ENCODE measurements around the gene ATG9B.

Gene ATG9B

GRCh38 chr7:151039850-151040548, 15.7 kb upstream of the ATG9B start:
- H3K9me2 ChIP-seq (replicated peaks; ENCODE audit: low read depth, low read length): no peaks in the 10 kb centered on the region
- H3K4me2 ChIP-seq (ENCODE audit: low read depth, low read length, poor library complexity, severe bottlenecking): peak overlapping the region; percentile 65
- H2AFZ ChIP-seq (ENCODE audit: low read length): no peak overlapping the region
- H3K4me3 ChIP-seq (ENCODE audit: low read length, poor library complexity, severe bottlenecking): peak overlapping the region; percentile 25
- H3K79me2 ChIP-seq (ENCODE audit: insufficient read depth, low read length): no peaks in the 10 kb centered on the region
- H3K9me3 ChIP-seq (ENCODE audit: insufficient read depth, low read depth, low read length): no peaks in the 10 kb centered on the region
- H3F3A ChIP-seq (ENCODE audit: low read depth): peaks cover 2% of the 10 kb centered on the region; the same call in 1 of the 2 replicates
- H4K20me1 ChIP-seq (ENCODE audit: insufficient read depth, low read length, poor library complexity, severe bottlenecking): no peaks in the 10 kb centered on the region
- no peak overlapping the region for H3K9ac ChIP-seq (ENCODE audit: low read depth, low read length, poor library complexity, severe bottlenecking)
- H3K27me3 ChIP-seq (ENCODE audit: insufficient read depth, low read length, poor library complexity, severe bottlenecking): no peaks in the 10 kb centered on the region
- TF ChIP-seq EZH2phosphoT487 (IDR thresholded peaks at IDR 0.05; ENCODE audit: borderline replicate concordance) (no peak), CTCF (conservative IDR thresholded peaks at IDR 0.05; ENCODE audit: low read length) (no peak)
- H3K36me3 ChIP-seq (ENCODE audit: insufficient read depth, low read length): no peaks in the 10 kb centered on the region
- peaks cover 24% of the 10 kb centered on the region for H3K4me1 ChIP-seq (ENCODE audit: insufficient read depth, low read length, poor library complexity, severe bottlenecking)

- peaks cover 2% of the 10 kb centered on the region; the same call in 1 of the 2 replicates for H3F3A ChIP-seq (ENCODE audit: low read depth)
- H3K9me3 ChIP-seq (ENCODE audit: insufficient read depth, low read depth, low read length): no peaks in the 10 kb centered on the region
- H3K9ac ChIP-seq (ENCODE audit: low read depth, low read length, poor library complexity, severe bottlenecking): peak overlapping the region; percentile 44
- no peak for TF ChIP-seq EZH2phosphoT487 (IDR thresholded peaks at IDR 0.05; ENCODE audit: borderline replicate concordance)
- TF ChIP-seq CTCF (conservative IDR thresholded peaks at IDR 0.05; ENCODE audit: low read length): no peak
- H3K9me2 ChIP-seq (replicated peaks; ENCODE audit: low read depth, low read length): no peaks in the 10 kb centered on the region
- H2AFZ ChIP-seq (ENCODE audit: low read length): peak overlapping the region; percentile 41; the same call in 1 of the 2 replicates
- H3K27me3 ChIP-seq (ENCODE audit: insufficient read depth, low read length, poor library complexity, severe bottlenecking): no peaks in the 10 kb centered on the region
- peak overlapping the region; percentile 33 for H3K4me3 ChIP-seq (ENCODE audit: low read length, poor library complexity, severe bottlenecking)
- peak overlapping the region; percentile 65 for H3K4me2 ChIP-seq (ENCODE audit: low read depth, low read length, poor library complexity, severe bottlenecking)
- H3K4me1 ChIP-seq (ENCODE audit: insufficient read depth, low read length, poor library complexity, severe bottlenecking): peaks cover 24% of the 10 kb centered on the region
- no peaks in the 10 kb centered on the region for H3K36me3 ChIP-seq (ENCODE audit: insufficient read depth, low read length)
- no peaks in the 10 kb centered on the region for H3K79me2 ChIP-seq (ENCODE audit: insufficient read depth, low read length)
- H4K20me1 ChIP-seq (ENCODE audit: insufficient read depth, low read length, poor library complexity, severe bottlenecking): no peaks in the 10 kb centered on the region
These were observed 14.9 kb upstream of the ATG9B start for GRCh38 chr7:151038951-151039849.

- Histone ChIP-seq H3K79me2 (ENCODE audit: insufficient read depth, low read length) (no peaks in the 10 kb centered on the region), H3K9me3 (ENCODE audit: insufficient read depth, low read depth, low read length) (no peaks in the 10 kb centered on the region), H3F3A (ENCODE audit: low read depth) (peaks cover 2% of the 10 kb centered on the region; the same call in 1 of the 2 replicates), H3K9me2 (replicated peaks; ENCODE audit: low read depth, low read length) (no peaks in the 10 kb centered on the region), H3K4me1 (ENCODE audit: insufficient read depth, low read length, poor library complexity, severe bottlenecking) (peaks cover 24% of the 10 kb centered on the region), H3K36me3 (ENCODE audit: insufficient read depth, low read length) (no peaks in the 10 kb centered on the region), H3K9ac (ENCODE audit: low read depth, low read length, poor library complexity, severe bottlenecking) (no peak overlapping the region), H3K27me3 (ENCODE audit: insufficient read depth, low read length, poor library complexity, severe bottlenecking) (no peaks in the 10 kb centered on the region), H4K20me1 (ENCODE audit: insufficient read depth, low read length, poor library complexity, severe bottlenecking) (no peaks in the 10 kb centered on the region), H2AFZ (ENCODE audit: low read length) (no peak overlapping the region), H3K4me2 (ENCODE audit: low read depth, low read length, poor library complexity, severe bottlenecking) (no peak overlapping the region), H3K4me3 (ENCODE audit: low read length, poor library complexity, severe bottlenecking) (no peak overlapping the region)
- no peak for TF ChIP-seq CTCF (conservative IDR thresholded peaks at IDR 0.05; ENCODE audit: low read length)
- no peak for TF ChIP-seq EZH2phosphoT487 (IDR thresholded peaks at IDR 0.05; ENCODE audit: borderline replicate concordance)
These were observed 11.6 kb upstream of the ATG9B start for GRCh38 chr7:151035902-151036301.
